Retinal pigment epithelial cell (primary cell): ENCODE data around the gene TRRAP.
"Not testable (repeated sequence)": the region's sequence is repeated elsewhere in the genome, so short reads cannot be mapped to it uniquely, and the experiment has no call there.

Experiments
- DNase-seq: peaks from one replicate; pipeline ENCODE4 v3.0.0-alpha.2; 2010; ENCODE audit warnings: low read depth
- H3K4me3 ChIP-seq: 2 replicates; pipeline ENCODE4 v1.5.1; 2011; ENCODE audit warnings: mild to moderate bottlenecking, low read length, control low read depth, moderate library complexity
- TF ChIP-seq, protein P1 (sequence below): conservative IDR thresholded peaks from 2 replicates; pipeline ENCODE4 v1.5.1; 2011; ENCODE audit warnings: low read depth, low read length, control low read depth, inconsistent platforms

Gene TRRAP

DNA sequence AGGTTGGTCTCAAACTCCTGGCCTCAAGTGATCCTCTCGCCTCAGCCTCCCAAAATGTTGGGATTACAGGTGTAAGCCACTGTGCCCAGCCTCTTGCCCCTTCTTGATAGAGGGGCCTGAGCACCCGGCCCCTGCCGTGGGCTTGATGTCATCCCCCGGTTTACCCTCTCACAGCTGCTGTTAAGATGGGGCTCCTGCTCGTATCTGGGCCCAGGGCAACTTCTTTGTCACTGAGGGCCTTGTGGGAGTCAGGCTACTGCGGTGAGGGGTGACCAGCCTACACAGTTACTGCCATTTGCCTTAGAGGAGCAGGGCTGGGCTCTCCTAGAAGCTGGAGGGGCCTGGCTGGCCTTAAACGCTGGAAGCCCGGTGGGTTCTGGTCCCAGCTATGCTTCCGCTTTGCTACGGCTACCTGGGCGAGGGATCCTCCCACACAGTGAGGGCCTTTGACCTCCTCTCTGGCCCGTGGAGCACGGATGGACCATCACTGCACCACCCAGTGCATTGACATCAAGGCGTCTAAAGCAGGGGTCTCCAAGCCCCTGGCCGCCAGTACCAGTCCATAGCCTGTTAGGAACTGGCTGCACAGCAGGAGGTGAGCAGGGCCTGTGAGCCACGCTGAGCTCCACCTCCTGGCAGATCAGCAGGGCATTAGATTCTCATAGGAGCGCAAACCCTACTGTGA, 7.4 kb upstream of the TRRAP start:
- DNase-seq = no peak
- no peak overlapping the region for H3K4me3 ChIP-seq
- TF ChIP-seq, protein P1, sequence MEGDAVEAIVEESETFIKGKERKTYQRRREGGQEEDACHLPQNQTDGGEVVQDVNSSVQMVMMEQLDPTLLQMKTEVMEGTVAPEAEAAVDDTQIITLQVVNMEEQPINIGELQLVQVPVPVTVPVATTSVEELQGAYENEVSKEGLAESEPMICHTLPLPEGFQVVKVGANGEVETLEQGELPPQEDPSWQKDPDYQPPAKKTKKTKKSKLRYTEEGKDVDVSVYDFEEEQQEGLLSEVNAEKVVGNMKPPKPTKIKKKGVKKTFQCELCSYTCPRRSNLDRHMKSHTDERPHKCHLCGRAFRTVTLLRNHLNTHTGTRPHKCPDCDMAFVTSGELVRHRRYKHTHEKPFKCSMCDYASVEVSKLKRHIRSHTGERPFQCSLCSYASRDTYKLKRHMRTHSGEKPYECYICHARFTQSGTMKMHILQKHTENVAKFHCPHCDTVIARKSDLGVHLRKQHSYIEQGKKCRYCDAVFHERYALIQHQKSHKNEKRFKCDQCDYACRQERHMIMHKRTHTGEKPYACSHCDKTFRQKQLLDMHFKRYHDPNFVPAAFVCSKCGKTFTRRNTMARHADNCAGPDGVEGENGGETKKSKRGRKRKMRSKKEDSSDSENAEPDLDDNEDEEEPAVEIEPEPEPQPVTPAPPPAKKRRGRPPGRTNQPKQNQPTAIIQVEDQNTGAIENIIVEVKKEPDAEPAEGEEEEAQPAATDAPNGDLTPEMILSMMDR = no peak

DNA sequence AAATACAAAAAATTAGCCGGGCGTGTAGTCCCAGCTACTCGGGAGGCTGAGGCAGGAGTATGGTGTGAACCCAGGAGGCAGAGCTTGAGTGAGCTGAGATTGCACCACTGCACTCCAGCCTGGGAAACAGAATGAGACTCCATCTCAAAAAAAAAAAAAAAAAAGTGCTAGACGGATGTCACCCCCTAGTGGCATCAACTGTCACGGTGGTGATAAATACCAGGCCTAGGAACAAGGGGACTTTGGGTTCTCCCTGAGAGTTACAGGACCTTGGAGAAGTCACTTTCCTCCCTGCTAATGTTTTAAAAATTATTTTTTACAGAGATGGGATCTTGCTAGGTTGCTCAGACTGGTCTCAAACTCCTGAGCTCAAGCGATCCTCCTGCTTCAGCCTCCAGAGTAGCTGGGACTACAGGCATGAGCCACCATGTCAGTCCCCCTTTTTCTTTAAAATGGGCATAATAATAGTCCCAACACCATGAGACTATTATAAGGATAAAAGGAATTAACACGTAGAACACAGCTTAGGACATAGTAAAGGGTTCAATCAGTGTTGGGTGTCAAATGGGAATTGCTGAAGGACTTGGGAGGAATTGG, 5.9 kb upstream of the TRRAP start:
- DNase-seq = no peak
- H3K4me3 ChIP-seq = no peak overlapping the region
- TF ChIP-seq, protein P1 = peak; percentile 34

DNA sequence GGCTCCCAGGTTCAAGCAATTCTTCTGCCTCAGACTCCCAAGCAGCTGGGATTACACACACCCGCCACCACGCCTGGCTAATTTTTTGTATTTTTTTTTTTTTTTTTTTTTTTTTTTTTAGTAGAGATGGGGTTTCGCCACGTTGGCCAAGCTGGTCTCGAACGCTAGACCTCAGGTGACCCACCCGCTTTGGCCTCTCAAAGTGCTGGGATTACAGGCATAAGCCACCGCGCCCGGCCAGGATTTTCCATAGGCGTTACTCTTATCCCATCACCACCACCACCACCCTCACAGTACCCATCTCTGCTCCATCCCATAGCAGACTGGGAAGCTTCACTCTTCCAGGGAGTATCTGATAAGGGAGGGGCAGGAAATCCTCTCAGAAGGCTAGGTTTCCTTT, 4.7 kb upstream of the TRRAP start:
- DNase-seq, H3K4me3 ChIP-seq: not testable (repeated sequence)

DNA sequence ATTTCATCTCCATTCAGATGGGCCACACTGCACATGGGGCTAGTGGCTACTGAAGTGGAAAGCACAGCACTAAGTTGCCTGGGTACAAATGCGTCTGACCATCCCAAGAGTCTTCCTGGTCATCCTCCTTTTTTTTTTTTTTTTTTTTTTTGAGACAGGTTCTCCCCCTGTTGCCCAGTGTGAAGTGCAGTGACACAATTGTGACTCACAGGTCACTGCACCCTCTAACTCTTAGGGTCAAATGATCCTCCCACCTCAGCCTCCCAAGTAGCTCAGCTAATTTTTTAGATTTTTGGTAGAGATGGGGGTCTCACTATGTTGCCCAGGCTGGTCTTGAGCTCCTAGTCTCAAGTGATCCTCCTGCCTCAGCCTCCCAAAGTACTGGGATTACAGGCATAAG, 3.4 kb upstream of the TRRAP start:
- no peak overlapping the region for H3K4me3 ChIP-seq

DNA sequence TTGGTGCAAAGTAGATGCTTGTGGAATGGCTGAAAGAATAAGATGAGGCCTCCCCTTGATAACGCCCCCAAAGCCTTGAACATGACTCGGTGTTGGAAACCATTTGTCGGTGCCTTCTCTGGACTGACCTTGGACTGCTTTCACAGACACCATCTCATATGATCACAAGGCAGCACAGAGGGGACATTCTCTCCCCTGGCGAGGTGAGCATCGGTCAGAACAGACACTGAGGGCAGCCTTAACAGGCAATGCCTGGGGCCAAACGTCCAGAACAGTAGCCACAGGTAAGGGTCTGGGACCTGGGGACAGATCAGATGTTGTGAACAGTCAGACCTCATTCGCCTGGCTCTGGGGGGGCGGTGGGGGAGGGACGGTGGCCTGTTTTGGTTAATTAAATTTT, 2.8 kb upstream of the TRRAP start:
- DNase-seq = no peak
- TF ChIP-seq, protein P1 = no peak
- H3K4me3 ChIP-seq = no peak overlapping the region

More for the DNA sequence above, 3.4 kb upstream of the TRRAP start:
- TF ChIP-seq, protein P1 = no peak
- no peak for DNase-seq

DNA sequence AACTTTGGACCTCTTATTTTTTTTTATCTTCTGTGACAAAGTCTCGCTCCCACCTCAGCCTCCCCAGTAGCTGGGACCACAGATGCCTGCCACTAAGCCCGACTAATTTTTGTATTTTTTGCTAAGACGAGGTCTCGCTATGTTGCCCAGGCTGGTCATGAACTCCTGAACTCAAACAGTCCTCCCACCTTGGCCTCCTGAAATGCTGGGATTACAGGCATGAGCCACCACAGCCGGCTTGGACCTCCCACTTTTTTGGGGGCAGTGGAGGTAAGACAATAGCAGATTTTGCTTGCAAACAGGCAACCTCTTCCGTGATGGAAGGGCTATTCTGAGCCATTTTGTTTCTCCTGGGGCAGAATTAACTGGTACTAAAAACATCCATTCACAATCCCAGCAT, 1.2 kb upstream of the TRRAP start:
- no peak overlapping the region for H3K4me3 ChIP-seq
- DNase-seq = no peak
- TF ChIP-seq, protein P1 = no peak

DNA sequence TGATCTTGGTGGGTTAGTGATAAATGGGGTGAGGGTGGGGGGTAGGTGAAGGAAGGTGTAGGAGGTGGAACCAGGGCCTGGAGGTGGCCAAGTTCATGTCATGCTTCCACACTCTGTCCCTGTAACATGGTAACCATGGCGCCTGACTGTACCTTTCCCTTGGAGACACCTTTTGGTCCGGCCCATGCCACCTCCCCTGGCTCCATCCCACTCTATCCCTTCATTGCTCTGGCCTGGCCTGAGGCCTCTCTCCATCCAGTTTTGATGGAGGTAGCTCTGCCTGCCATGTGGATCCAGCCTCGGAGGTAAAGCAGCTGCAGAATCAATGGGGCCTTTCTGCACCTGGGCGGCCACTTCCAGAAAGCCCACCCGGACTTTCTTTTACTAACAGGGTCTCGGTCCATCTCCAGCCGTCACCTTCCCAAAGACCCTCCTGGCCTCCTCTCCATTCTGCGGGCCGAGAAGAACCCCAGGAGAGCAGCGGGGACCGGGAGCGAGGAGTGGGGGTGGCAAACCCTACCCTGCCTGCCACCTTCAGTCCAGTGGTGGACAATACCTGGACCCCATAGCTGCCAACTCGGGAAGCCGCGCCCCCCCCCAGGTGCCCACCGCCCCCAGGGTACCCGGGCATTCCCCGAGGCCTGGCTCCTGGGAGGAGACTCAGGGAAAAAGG, 504 bp upstream of the TRRAP start:
- peak overlapping the region; percentile 54 for H3K4me3 ChIP-seq
- TF ChIP-seq, protein P1 = peak; percentile 9
- DNase-seq = no peak
